Measurements from ENCODE around the gene CD209. TPM values are rescaled to one million over a fixed set of nuclear protein-coding genes. Genes with fewer than 3 reads are reported as not detected.

The CD209 gene
- total RNA-seq, 1 donor from 2014 or later: 7.0 TPM

DNA sequence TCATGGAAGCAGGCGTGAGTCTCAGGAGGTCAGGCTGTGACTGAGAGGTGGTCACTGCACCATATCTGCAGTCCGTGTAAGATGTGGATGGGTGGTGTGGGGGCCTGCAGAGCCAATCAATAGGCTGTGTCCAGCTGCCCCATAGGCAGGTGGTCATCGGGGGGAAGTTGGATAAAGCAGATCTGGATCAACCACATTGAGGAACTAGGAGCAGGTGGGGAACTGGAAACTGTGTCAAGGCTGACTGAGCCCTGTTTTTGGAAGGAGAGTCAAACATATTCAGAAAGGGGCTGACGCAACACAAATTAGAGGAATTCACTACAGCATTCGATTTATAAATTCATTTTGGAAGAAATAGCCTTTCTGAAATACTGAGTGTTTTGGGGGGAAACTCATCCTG lies 30.7 kb upstream of the CD209 start:
- no peaks in the 10 kb centered on the region for H3K9me3 ChIP-seq (replicated peaks)
- DNase-seq: no peak
- H3K4me3 ChIP-seq: no peak overlapping the region
- TF ChIP-seq, protein P1, sequence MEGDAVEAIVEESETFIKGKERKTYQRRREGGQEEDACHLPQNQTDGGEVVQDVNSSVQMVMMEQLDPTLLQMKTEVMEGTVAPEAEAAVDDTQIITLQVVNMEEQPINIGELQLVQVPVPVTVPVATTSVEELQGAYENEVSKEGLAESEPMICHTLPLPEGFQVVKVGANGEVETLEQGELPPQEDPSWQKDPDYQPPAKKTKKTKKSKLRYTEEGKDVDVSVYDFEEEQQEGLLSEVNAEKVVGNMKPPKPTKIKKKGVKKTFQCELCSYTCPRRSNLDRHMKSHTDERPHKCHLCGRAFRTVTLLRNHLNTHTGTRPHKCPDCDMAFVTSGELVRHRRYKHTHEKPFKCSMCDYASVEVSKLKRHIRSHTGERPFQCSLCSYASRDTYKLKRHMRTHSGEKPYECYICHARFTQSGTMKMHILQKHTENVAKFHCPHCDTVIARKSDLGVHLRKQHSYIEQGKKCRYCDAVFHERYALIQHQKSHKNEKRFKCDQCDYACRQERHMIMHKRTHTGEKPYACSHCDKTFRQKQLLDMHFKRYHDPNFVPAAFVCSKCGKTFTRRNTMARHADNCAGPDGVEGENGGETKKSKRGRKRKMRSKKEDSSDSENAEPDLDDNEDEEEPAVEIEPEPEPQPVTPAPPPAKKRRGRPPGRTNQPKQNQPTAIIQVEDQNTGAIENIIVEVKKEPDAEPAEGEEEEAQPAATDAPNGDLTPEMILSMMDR (IDR thresholded peaks at IDR 0.05; ENCODE audit: borderline replicate concordance): no peak
- no peaks in the 10 kb centered on the region for H3K36me3 ChIP-seq
- peaks cover 95% of the 10 kb centered on the region for H3K27me3 ChIP-seq (ENCODE audit: low read depth)
- no peaks in the 10 kb centered on the region for H3K4me1 ChIP-seq
- intact Hi-C loops (cut with micrococcal nuclease): no loop called here
- H3K27ac ChIP-seq (replicated peaks): no peak overlapping the region

DNA sequence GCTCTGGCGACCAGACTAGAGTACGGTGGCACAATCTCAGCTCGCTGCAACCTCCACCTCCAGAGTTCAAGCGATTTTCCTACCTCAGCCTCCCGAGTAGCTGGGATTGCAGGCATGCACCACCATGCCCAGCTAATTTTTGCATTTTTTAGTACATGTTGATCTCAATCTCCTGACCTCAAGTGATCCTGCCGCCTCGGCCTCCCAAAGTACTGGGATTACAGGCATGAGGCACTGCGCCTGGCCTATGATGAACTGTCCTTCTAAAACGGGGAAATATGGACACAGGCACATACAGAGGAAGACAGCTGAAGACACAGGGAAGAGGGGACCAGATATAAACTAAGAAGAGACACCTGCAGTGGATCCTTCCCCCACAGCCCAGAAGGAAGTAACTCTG lies 28.4 kb upstream of the CD209 start:
- intact Hi-C loops (cut with micrococcal nuclease): no loop called here
- no peak for DNase-seq
- Histone ChIP-seq H3K4me3 (no peak overlapping the region), H3K4me1 (no peaks in the 10 kb centered on the region), H3K9me3 (replicated peaks) (no peaks in the 10 kb centered on the region), H3K36me3 (no peaks in the 10 kb centered on the region), H3K27ac (replicated peaks) (no peak overlapping the region), H3K27me3 (ENCODE audit: low read depth) (peaks cover 87% of the 10 kb centered on the region)
- TF ChIP-seq, protein P1 (IDR thresholded peaks at IDR 0.05; ENCODE audit: borderline replicate concordance): no peak

DNA sequence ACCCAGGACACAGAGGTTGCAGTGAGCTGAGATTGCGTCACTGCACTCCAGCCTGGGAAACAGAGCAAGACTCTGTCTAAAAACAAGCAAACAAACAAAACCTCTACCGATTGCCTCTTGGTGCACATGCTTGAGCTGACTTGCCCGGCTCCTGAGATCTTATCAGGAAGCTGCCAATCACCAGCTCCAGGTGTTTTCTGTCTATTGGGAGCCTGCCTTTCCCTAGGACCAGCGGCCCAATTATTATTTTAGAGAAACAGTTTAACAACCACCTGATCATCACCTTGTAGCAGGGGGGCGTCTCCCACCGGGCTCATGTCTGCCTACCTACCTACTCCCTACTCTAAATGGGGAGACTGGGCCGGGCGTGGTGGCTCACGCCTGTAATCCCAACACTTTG lies 26.5 kb upstream of the CD209 start:
- intact Hi-C loops (cut with micrococcal nuclease): no loop called here
- TF ChIP-seq, protein P1 (IDR thresholded peaks at IDR 0.05; ENCODE audit: borderline replicate concordance): no peak

DNA sequence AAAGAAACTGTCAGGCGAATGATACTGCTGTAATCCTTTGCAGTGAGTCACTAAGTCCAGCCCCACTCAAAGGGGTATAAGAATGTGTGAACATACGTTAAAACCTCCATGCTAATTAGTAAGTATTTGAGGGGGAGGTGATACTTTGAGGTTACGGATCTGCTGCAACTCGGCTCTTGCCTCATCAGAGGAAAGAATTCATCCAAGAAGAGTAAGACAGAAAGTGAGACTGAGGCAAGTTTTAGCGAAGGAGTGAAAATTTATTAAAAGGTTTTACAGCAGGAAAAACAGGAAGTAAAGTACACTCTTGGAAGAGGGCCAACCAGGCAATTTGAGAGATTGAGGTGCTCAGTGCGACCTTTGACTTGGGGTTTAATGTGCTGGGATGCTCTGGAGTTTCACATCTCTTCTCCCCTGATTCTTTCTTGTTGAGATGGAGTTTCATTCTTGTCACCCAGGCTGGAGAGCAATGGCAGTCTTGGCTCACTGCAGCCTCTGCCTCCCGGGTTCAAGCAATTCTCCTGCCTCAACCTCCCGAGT lies 25.5 kb upstream of the CD209 start:
- Histone ChIP-seq H3K27me3 (ENCODE audit: low read depth) (peaks cover 87% of the 10 kb centered on the region), H3K9me3 (replicated peaks) (no peaks in the 10 kb centered on the region), H3K4me1 (no peaks in the 10 kb centered on the region), H3K36me3 (no peaks in the 10 kb centered on the region), H3K4me3 (no peak overlapping the region), H3K27ac (replicated peaks) (no peak overlapping the region)
- intact Hi-C loops (cut with micrococcal nuclease): no loop called here
- TF ChIP-seq, protein P1 (IDR thresholded peaks at IDR 0.05; ENCODE audit: borderline replicate concordance): no peak
- no peak for DNase-seq

More for the DNA sequence above, 26.5 kb upstream of the CD209 start:
- Histone ChIP-seq H3K4me1 (no peaks in the 10 kb centered on the region), H3K36me3 (no peaks in the 10 kb centered on the region), H3K4me3 (no peak overlapping the region), H3K27ac (replicated peaks) (no peak overlapping the region), H3K9me3 (replicated peaks) (no peaks in the 10 kb centered on the region), H3K27me3 (ENCODE audit: low read depth) (peaks cover 87% of the 10 kb centered on the region)
- no peak for DNase-seq

DNA sequence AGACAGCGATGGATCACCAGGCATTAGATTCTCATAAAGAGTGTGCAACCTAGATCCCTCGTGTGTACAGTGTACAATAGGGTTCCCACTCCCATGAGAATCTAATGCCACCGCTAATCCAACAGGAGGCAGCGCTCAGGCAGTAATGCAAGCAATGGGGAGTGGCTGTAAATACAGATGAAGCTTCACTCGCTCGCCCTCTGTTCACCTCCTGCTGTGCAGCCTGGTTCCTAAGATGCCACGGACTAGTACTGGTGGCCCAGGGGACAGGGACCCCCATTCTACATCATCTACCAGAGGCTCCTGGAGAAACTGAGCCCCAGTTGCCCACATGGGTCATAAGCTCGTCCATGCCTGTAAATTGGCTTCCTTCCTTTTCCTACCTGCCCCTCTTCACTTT lies 23.7 kb upstream of the CD209 start:
- intact Hi-C loops (cut with micrococcal nuclease): no loop called here
- no peaks in the 10 kb centered on the region for H3K4me1 ChIP-seq
- peaks cover 89% of the 10 kb centered on the region for H3K27me3 ChIP-seq (ENCODE audit: low read depth)
- DNase-seq: no peak
- no peaks in the 10 kb centered on the region for H3K9me3 ChIP-seq (replicated peaks)
- H3K4me3 ChIP-seq: no peak overlapping the region
- H3K36me3 ChIP-seq: no peaks in the 10 kb centered on the region
- no peak overlapping the region for H3K27ac ChIP-seq (replicated peaks)
- TF ChIP-seq, protein P1 (IDR thresholded peaks at IDR 0.05; ENCODE audit: borderline replicate concordance): no peak
